Fibroblast of skin of left biceps (primary cell): ENCODE results near the gene SARM1.
"Not testable (repeated sequence)": the region's sequence is repeated elsewhere in the genome, so short reads cannot be mapped to it uniquely, and the experiment has no call there.

Experiments used
- DNase-seq, 2 experiments: peaks; one replicate each; pipeline ENCODE4 v3.0.0-alpha.2; 2013; ENCODE audit warnings: low read depth in 2 of 2

SARM1 gene

DNA sequence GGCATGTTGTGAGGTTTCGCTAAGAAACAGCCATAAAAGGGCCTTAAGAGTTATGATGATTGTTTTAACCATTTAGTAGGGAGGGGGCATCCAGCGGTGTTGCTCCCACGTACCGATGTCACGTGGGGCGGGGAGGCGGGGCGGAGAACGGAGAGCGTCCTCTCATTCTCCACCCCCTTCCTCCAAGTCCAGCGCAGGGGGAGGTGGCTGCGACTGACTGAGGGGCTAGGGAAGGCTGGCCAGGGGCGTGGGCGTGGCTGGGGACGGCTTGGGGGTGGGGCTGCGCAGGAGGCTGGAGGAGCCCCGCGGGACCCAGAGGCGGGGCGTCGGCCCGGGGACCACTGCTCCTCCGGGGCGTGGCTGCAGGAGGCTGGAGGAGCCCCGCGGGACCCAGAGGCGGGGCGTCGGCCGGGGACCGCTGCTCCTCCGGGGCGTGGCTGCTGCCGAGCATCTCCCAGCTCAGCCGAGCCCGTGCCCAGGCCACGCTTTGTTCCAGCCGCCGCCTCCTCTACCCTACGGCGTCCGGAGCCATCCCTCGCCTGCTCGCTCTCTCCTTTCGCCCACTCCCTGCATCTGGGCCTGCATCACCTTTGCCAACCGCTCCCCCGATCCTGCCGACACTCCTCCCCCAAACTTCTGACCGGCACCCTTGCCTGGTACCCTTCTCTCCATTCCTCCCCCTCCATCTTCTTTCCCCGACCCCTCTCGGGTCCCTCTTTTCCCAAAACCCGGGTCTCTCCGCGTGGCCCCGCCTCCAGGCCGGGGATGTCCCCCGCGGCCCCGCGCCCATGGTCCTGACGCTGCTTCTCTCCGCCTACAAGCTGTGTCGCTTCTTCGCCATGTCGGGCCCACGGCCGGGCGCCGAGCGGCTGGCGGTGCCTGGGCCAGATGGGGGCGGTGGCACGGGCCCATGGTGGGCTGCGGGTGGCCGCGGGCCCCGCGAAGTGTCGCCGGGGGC lies at the start of gene SARM1:
SARM1 (plus strand) TSS at position 450 of the 958 bp plus-strand sequence; CDS start at position 789, 339 bp downstream.
- peak; percentile 79 for DNase-seq

DNA sequence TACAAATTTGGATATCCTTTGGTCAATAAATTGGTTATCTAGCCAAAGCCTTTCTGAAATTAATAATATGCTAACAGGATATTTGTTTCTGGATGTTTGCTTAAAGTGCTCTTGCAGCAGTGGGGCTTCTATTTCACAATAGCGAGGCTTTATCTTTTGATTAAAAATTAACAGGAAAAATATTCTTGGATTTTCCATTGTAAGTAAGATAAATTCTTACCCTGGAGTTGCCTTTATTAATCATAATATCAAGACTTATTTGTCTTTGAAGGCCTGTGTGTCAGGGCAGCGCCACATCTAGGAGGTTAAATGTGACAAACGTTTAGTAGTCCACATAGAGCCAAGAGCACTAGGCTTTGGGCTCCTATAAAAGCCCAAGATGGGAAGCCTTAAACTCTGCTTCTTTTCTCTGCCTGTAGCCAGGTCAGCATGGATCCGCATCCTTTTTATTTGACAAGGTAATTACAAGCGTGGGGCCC lies 47.2 kb upstream of the SARM1 start:
- no peak for DNase-seq

DNA sequence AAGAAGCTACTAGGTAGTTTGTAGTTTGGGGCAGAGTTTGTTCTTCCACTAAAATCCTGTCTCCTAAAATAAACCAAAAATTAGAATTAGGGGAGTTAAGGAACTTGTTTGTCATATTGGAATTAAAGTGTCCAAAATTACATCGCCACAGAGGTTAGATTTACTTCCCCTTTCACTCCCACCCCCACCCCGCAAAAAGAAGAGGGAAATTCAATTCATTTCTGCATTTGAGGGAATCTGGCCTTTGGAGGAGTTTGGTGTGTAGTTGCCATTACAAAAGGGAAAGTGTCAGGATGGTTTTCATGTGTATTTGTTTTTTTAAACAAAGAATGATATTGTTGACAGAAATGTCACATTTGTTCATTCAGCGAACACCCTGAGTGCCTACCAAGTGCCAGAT lies 46.7 kb upstream of the SARM1 start:
- DNase-seq, result no peak

DNA sequence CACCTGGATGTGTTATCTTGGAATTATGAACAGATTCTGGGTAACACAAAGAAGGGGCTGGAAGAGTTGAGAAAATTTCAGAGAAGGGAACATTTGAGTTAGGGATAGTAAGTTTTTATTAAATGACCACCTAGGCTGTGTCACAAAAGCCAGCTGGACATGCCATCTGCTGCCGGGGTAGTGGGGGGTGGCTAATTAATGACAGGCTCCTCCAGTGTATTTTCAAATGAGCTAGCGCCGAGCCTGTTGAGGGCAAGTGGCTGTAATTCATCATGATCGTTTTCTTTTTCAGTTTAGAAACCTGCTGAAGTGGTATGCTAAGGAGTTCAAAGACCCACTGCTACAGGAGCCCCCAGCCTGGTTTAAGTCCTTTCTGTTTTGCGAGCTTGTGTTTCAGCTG lies 46.3 kb upstream of the SARM1 start:
- no peak for DNase-seq

DNA sequence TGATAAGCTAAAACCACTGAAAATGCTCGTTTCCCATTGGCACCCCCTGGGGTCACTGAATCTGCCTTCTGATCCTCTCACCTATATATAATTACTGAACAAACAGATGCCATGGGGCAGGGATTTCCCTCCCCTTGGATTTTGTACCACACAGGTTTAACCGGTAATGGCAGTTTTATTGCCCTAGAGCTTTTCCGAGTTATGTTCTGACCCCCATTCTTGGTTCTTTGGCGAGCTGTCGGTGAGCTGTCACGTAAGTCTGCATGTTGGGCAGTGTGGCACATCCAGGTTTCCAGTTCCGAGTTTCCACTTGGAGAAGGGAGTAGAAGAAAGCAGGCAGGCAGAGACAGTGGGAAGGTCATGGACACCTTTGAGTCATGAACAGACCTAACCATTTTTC lies 45.4 kb upstream of the SARM1 start:
- no peak for DNase-seq

DNA sequence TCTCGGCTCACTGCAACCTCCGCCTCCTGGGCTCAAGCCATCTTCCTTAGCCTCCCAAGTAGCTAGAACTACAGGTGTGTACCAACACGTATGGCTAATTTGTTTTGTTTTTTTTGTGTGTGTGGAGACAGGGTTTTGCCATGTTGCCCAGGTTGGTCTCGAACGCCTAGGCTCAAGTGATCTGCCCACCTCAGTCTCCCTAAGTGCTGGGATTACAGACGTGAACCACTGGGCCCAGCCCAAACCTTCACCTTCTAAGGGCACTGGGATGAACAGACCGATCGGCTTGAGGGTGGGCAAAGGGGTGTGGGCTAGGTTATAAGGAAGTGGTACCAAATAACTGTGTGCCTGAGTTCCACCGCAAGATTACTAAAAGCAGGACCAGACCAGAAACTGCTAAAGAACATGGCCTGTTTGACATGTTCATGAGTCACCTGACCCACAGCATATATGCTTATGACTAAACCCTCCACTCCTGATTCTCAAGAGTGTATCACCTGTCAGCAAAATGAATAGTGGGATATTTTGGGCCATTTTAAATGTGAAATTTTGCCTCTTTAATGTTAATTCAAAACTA lies 44.4 kb upstream of the SARM1 start:
- no peak for DNase-seq

DNA sequence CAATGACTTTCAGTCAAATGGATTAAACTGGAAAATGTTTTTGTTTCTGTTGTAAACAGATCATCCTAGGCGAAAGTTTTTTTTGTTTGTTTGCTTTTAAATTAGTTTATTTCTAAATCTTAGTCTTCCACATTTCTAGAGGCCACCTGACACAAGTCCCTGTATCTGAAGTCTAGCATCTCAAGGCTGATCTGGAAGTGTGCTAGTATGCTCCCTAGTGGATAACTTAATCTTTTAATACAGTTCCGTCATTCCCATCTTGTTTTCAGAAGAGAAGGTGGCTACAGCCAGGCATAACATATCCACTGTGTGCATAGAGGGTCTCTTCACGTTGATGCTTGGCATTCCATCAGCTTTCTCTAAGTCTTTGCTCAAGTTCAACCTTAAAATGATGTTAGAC lies 43.8 kb upstream of the SARM1 start:
- no peak for DNase-seq

DNA sequence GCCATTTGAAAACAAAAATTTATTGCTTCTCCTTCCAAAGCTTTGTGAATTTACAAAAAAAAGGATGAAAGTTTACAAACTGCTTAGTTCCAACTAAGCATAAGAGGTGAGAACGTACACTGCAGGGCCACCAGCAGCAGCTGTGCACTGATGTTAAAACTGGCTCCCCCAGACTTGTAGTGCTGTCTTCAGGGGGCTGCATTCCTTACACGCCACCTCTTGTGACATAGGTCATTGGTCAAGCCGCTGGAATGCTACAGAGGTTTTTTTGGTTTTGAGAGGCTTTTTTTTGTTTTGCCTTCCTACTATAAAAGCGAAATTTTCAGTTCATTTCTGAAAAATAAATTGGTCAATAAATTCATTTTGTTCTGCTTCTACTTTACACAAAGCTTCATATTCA lies 43.2 kb upstream of the SARM1 start:
- no peak for DNase-seq

DNA sequence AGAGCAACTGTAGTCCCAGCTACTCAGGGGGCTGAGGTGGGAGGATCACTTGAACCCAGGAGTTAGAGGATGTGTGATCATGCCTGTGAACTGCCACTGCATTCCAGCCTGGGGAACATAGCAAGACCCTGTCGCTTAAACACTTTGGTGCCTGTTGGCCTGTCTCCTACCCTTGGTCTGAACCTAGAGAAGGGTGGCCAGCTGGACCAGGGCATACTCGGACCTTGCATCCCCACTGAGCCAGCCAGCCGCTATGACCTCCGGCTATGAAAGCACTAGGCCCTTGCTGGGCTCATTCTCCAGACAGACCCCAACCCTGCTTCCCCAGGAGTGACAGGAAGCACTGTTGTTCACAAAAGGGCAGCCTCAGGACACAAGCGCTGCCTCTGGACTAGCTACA lies 40.8 kb upstream of the SARM1 start:
- no peak for DNase-seq

DNA sequence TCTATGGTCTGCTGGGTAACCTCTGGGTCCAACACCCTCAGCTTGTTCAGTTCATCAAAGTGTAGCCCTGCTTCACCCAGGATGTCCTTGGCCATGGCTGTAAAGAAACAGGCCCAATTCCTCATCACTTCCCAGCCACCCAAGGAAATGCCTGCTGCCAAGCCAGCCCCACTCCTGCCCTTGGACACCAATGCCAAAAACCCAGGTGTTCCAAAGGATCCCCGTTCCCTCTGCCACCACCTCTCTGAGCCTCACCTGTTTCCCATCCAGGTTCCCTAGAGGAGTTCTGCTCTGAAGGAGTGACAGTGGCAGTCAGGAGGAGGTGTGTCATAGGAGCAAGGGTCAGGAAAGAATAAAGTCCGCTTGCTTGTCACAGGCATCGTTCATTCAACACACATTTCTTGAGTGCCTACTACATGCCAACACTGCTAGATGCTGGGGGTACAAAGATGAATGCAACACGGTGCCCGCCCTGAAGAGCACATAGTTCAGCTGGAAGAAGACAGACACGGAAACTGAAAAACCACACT lies 39.5 kb upstream of the SARM1 start:
- no peak for DNase-seq

DNA sequence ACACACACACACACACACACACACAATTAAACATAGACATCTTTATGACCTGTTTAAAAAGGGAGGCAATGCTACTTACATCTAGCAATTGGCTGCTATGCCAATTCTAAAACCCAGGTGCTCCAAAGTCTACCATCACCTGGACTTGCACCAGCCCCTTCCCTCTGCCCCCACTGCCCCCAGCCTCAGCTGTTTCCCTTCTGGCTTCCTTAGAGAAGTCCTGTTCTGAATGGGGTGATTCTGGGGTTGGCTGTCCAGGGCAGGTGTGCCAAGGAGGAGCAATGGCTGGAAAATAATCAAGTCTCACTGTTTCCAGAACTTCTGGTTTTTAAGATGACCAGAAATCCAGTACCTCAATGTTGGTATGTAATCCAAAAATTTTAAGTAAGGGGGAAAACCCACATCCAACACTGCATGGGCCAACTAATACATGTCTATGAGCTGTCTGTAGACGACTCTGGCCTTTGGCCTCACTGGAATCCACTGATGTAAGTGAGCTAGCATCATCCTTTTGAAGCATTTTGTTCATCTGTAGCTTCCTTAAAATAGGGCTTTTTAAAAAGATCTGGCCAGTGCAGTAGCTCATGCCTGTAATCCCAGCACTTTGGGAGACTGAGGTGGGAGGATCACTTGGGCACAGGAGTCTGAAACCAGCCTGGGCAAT lies 38.3 kb upstream of the SARM1 start:
- no peak for DNase-seq

DNA sequence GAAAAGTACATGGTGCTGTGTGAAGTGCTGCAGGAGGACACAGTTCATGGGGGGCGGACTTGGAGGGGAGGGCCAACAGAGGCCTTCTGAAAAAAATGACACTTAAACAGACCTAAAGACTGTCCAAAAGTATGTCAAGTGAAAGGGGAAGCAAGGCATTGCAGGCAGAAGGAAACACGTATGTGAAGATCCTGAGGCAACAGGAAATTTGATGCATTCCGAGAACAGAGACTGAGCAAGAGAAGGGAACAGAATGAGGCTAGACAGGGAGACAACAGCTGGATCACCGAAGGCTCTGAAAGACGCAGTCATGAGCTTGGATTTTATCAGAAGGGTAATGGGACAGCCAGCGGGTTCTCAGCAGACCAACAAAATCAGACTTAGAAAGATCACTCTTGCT lies 37.3 kb upstream of the SARM1 start:
- no peak for DNase-seq

DNA sequence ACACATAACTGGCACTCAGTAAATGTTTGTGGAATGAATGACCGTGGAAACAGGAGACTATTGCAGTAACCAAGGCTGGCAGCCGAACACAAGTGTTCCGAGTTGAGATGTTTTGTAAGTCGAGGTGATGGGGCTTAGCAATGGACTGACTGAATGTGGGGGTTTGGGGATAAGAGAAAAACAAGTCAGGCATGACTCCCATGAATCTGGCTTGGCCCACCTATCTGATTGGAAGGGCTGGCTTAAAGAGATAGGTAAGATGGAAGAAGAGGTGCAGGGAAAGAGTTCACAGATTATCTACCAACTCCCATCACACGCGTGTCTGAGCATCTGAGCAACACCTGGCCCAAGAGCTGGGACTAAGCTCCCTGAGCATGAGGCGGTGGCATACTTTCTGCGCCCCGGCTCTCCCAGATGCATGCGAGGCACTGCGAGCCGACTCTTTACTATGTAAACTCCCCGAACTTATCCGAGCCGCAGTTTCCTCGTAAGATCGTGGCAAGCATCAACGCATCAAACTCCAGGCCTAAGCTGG lies 36.8 kb upstream of the SARM1 start:
- DNase-seq, result no peak

DNA sequence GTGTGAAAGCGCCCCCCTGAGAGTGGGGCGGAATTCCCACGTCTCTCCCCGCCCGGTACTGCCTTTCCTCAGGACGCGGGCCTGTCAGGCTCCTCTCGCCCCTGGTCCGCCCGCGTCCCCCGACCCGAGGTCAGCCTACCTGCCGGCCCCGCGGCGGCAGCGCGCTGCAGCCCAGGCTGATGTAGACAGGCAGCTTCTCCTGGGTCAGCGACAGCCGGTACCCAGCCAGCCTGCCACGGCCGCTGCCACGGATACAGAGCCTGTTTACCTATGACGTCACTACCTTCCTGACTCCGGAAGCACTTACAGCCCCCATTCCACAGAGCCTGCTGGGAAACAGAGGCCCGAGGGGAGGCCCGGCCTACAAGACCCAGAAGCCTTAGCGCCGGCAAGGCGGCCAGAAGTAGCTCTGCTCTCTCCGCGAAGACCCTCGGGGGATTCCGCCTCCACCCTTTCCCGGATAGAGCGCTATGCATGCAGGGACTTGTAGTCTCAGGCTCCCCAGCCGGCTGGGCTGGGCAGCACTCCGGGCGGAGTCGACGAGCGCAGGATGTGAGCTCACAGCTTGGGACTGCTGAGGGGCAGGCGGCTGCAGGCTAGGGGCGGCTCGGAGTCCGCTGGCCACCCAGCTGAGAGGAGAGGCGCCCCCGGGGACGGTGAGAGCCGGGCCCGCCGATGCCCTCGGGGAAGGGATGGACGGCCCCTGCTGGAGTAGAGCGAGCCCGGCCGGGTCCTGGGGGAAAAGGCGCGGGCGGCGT lies 36.1 kb upstream of the SARM1 start, which contains the start of the genes IFT20 and TNFAIP1:
IFT20 (minus strand) TSS at position 272 of the 758 bp plus-strand sequence. CDS start 3,487 bp downstream, outside the sequence.
TNFAIP1 (plus strand) TSS at position 561 of the 758 bp plus-strand sequence. CDS start 3,761 bp downstream, outside the sequence.
- DNase-seq, result peak; percentile 99

DNA sequence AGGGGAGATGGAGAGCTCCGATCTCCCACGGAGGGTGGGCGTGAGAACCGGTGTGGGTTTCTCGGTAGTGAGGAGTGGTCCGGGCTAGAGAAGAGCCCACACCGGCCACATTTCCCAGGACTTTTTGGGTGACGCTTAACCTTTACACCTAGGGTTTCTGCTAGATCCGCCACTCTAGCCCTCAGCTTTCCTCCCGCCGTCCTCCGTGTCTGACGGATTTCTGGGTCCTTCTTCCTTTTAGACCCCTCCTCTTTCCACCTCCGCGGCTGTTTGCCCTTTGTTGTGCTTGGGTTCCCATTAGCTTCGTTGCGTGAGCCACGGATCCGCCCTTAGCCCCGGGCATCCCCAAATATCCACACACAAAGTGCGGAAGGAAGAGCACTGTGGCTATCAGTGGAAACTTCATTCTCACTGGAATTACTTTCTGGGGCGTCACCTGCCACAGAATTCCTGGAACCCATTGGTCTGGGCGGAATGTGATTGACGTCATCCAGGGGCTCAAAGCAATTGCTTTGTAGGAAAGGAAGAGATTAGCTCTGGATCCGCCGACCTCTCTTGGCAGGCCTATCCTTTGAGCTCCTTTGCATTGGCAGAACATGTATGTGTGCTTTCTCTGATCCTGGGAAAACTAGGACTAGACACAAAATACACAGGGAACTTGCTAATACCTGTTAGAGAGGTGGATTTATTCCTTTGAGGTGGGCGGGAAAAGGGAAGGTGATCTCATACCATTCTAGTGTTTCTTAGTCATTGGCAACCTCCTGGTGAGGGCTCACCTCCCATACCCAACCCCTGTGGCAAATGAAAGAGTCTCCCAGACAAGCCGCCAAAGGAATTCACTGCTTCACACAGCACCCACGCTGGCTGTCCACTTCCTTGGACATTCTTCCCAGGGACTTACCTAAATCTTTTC lies 35.3 kb upstream of the SARM1 start:
- DNase-seq, result peak; percentile 59 to 62

DNA sequence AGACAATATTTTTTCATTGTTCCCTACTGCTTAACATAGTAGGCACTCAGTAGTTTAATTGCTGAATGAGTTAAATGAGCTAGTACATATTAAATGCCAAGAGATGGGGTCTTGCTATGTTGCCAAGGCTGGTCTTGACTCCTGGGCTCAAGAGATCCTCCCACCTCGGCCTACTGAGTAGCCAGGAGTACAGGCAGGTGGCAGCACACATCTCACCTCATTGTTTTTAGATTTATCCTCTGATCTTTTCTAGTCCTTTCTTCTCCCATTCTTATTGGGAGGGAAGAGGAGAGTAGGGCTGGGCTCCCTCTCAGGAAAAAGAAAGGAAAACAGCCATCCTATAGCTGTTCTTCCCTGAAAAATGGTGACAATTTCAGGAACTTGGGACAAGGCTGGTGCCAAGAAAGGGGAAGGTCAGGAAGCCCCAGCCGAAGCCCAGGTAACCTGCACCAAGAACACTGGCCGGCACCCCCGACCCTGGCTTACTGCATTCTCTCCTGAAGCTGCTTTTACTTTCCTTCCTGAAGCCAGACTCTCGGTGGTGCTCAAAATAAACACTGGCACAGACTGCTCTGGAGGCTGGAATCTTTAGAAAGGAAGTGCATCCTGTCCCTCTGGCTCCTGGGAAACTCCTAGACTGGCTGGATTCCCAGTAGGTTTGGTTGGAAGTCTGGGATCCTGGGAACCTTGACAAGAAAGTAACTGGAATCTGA lies 33.3 kb upstream of the SARM1 start:
- DNase-seq, result peak; percentile 17 to 20

DNA sequence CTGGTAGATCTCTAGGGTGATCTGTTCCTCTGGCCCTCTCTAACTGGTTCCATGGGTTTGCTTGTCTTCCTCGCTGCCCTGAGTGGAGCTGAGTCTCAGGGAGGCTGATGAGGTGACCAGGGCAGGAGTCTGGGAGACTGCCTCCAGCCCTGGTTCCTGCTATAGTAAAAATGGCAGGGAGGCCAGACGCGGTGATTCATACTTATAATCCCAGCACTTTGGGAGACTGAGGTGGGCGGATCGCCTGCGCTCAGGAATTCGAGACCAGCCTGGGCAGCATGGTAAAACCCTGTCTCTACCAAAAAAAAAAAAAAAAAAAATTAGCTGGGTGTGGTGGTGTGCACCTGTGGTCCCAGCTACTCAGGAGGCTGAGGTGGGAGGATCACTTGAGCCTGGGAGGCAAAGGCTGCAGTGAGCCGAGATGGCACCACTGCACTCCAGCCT lies 32.7 kb upstream of the SARM1 start:
- not testable (repeated sequence) for DNase-seq

DNA sequence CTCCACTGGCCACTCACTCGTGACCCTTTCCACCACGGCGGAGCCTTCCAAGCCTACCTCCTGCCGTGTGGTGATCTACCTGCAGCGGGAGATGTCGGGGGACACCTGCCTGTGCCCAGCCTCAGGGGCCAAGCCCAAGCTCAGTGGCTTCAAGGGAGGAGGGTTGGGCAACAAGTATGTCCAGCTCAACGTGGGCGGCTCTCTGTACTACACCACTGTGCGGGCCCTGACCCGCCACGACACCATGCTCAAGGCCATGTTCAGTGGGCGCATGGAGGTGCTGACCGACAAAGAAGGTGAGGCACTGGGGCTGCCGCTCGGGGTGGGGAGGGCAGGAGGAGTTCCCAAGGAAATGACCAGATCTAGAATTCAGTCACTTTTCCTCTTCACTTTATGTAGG lies 32.1 kb upstream of the SARM1 start:
- DNase-seq, result no peak

DNA sequence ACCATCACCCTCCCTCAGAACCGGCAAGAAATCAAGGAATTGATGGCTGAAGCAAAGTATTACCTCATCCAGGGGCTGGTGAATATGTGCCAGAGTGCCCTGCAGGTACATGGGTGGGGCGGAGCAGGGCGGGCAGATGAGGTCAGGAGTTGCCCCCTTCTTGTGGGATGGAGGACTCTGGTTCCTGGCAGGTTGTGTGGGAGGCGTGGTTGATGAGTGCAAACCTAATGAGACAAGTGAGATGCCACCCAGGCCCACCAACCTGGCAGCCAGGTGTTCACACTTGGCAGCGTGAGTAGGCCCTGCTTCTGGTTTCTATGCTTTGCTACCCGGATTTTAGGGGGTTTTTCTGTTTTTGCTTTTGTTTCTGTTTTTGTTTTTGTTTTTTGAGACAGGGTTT lies 31.1 kb upstream of the SARM1 start:
- DNase-seq, result no peak
